H9 (cell line): ENCODE results near the gene ZDHHC11. TPM values are rescaled to one million over a fixed set of nuclear protein-coding genes. Genes with fewer than 3 reads are reported as not detected.

Experiments
- DNase-seq: peaks from one replicate; pipeline ENCODE4 v3.0.0-alpha.2; 2017
- H2AFZ ChIP-seq: one replicate; pipeline ENCODE4 v1.6.1; 2013; ENCODE audit warnings: mild to moderate bottlenecking, low read length, control low read depth, moderate library complexity
- H2AK5ac ChIP-seq: 2 replicates; pipeline ENCODE4 v1.6.1; 2013; ENCODE audit warnings: low read length, control low read depth, mixed read lengths; ENCODE audit not compliant: insufficient read length
- H2BK120ac ChIP-seq: one replicate; pipeline ENCODE4 v1.6.1; 2013; ENCODE audit warnings: low read depth, mild to moderate bottlenecking, low read length, control low read depth, inconsistent platforms; ENCODE audit not compliant: poor library complexity, severe bottlenecking
- H2BK12ac ChIP-seq: 2 replicates; pipeline ENCODE4 v1.6.1; 2013; ENCODE audit warnings: low read length, control low read depth, mixed read lengths, low read depth; ENCODE audit not compliant: insufficient read length
- H2BK15ac ChIP-seq: 2 replicates; pipeline ENCODE4 v1.6.1; 2013; ENCODE audit warnings: low read depth, low read length, control low read depth
- H2BK20ac ChIP-seq: one replicate; pipeline ENCODE4 v1.6.1; 2013; ENCODE audit warnings: low read depth, mild to moderate bottlenecking, low read length, control low read depth, inconsistent platforms; ENCODE audit not compliant: poor library complexity, severe bottlenecking
- H2BK5ac ChIP-seq: 2 replicates; pipeline ENCODE4 v1.6.1; 2013; ENCODE audit warnings: low read length, control low read depth, mixed read lengths; ENCODE audit not compliant: insufficient read length
- H3K14ac ChIP-seq: 2 replicates; pipeline ENCODE4 v1.6.1; 2013; ENCODE audit warnings: low read length, control low read depth; ENCODE audit not compliant: insufficient read depth
- H3K18ac ChIP-seq: 2 replicates; pipeline ENCODE4 v1.6.1; 2013; ENCODE audit warnings: low read depth, mild to moderate bottlenecking, mixed read lengths, low read length, control low read depth; ENCODE audit not compliant: insufficient read length
- H3K23ac ChIP-seq: 2 replicates; pipeline ENCODE4 v1.6.1; 2013; ENCODE audit warnings: low read length, control low read depth, mixed read lengths, low read depth; ENCODE audit not compliant: insufficient read length
- H3K23me2 ChIP-seq: 2 replicates; pipeline ENCODE4 v1.6.1; 2013; ENCODE audit warnings: low read depth, mild to moderate bottlenecking, mixed read lengths, low read length, control low read depth; ENCODE audit not compliant: insufficient read length, poor library complexity, severe bottlenecking
- H3K27ac ChIP-seq: 2 replicates; pipeline ENCODE4 v1.5.1; 2013; ENCODE audit warnings: low read length, control low read depth, mixed read lengths, low read depth; ENCODE audit not compliant: insufficient read length
- H3K27me3 ChIP-seq: 2 replicates; pipeline ENCODE4 v1.6.1; 2013; ENCODE audit warnings: low read length, control low read depth, inconsistent platforms; ENCODE audit not compliant: insufficient read depth
- H3K4ac ChIP-seq: 2 replicates; pipeline ENCODE4 v1.6.1; 2013; ENCODE audit warnings: low read depth, mild to moderate bottlenecking, control low read depth, inconsistent platforms, low read length, moderate library complexity
- H3K4me1 ChIP-seq: 2 replicates; pipeline ENCODE4 v1.6.1; 2013; ENCODE audit warnings: low read length, control low read depth, inconsistent platforms; ENCODE audit not compliant: insufficient read depth
- H3K4me2 ChIP-seq: 2 replicates; pipeline ENCODE4 v1.6.1; 2013; ENCODE audit warnings: low read length, control low read depth, mixed read lengths; ENCODE audit not compliant: insufficient read length, insufficient read depth
- H3K56ac ChIP-seq: 2 replicates; pipeline ENCODE4 v1.6.1; 2013; ENCODE audit warnings: low read depth, mild to moderate bottlenecking, mixed read lengths, low read length, control low read depth; ENCODE audit not compliant: insufficient read length
- H3K79me1 ChIP-seq: 2 replicates; pipeline ENCODE4 v1.6.1; 2013; ENCODE audit warnings: low read depth, mild to moderate bottlenecking, moderate library complexity, low read length, control low read depth, inconsistent platforms; ENCODE audit not compliant: insufficient read depth, poor library complexity, severe bottlenecking
- H3K79me2 ChIP-seq: 2 replicates; pipeline ENCODE4 v1.6.1; 2013; ENCODE audit warnings: low read length, control low read depth, inconsistent platforms; ENCODE audit not compliant: insufficient read depth
- H3K9ac ChIP-seq: 2 replicates; pipeline ENCODE4 v1.6.1; 2013; ENCODE audit warnings: low read length, control low read depth, mixed read lengths; ENCODE audit not compliant: insufficient read length; ENCODE audit errors: extremely low read depth
- H3K9me3 ChIP-seq: one replicate; pipeline ENCODE4 v1.6.1; 2013; ENCODE audit warnings: low read depth, low read length, inconsistent platforms; ENCODE audit not compliant: control insufficient read depth
- H3T11ph ChIP-seq: one replicate; pipeline ENCODE4 v1.6.1; 2013; ENCODE audit warnings: mild to moderate bottlenecking, low read length, control low read depth, inconsistent platforms
- H4K20me1 ChIP-seq: one replicate; pipeline ENCODE4 v1.6.1; 2013; ENCODE audit not compliant: control insufficient read depth, insufficient read length, insufficient read depth
- H4K5ac ChIP-seq: 2 replicates; pipeline ENCODE4 v1.6.1; 2013; ENCODE audit warnings: low read depth, mild to moderate bottlenecking, mixed read lengths, low read length, control low read depth; ENCODE audit not compliant: insufficient read length
- H4K8ac ChIP-seq: replicated peaks from 2 replicates; pipeline ENCODE4 v1.6.1; 2013; ENCODE audit warnings: low read length, control low read depth, mixed read lengths, low read depth; ENCODE audit not compliant: insufficient read length
- H4K91ac ChIP-seq: 2 replicates; pipeline ENCODE4 v1.6.1; 2013; ENCODE audit warnings: low read depth, mild to moderate bottlenecking, moderate library complexity, mixed read lengths, low read length, control low read depth; ENCODE audit not compliant: insufficient read length
- H3K27ac Mint-ChIP-seq, 3 experiments: 2 replicates in 2 of 3; 3 replicates in 1 of 3; pipeline ENCODE4 v1.8.0; 2020 to 2021; ENCODE audit warnings: mixed read lengths in 3 of 3, mild to moderate bottlenecking in 1 of 3, moderate library complexity in 1 of 3
- H3K27me3 Mint-ChIP-seq: 2 replicates; pipeline ENCODE4 v1.8.0; 2021; ENCODE audit warnings: low read depth, mild to moderate bottlenecking, moderate library complexity, mixed read lengths
- H3K36me3 Mint-ChIP-seq, 3 experiments: 2 replicates in 2 of 3; 3 replicates in 1 of 3; pipeline ENCODE4 v1.8.0; 2020 to 2021; ENCODE audit warnings: low read depth in 3 of 3, mixed read lengths in 3 of 3; ENCODE audit not compliant: insufficient read depth in 1 of 3
- H3K4me1 Mint-ChIP-seq, 2 experiments: 2 replicates each; pipeline ENCODE4 v1.8.0; 2020; ENCODE audit warnings: mixed read lengths in 2 of 2
- H3K4me3 Mint-ChIP-seq, 2 experiments: 2 replicates in 1 of 2; 3 replicates in 1 of 2; pipeline ENCODE4 v1.8.0; 2020 to 2021; ENCODE audit warnings: mild to moderate bottlenecking in 2 of 2, mixed read lengths in 2 of 2, moderate library complexity in 1 of 2
- H3K9me3 Mint-ChIP-seq, 2 experiments: 2 replicates in 1 of 2; 3 replicates in 1 of 2; pipeline ENCODE4 v1.8.0; 2020; ENCODE audit warnings: mild to moderate bottlenecking in 2 of 2, mixed read lengths in 2 of 2, moderate library complexity in 1 of 2
- WGBS: extraction: QIAGEN DNeasy Blood & Tissue Kit; methylation state at CpG from one replicate; pipeline ENCODE4 v1.1.7; 2013; ENCODE audit warnings: missing lambda C conversion rate, low lambda C conversion rate, mixed read lengths; ENCODE audit not compliant: insufficient read length; ENCODE audit errors: extremely low coverage; 5-methylcytosine and 5-hydroxymethylcytosine counted together
- total RNA-seq: library from RNA; stranded (reverse); gene quantifications from 2 replicates; pipeline ENCODE4 v1.2.1, GENCODE V29; 2021
- TF ChIP-seq, protein P1 (sequence below): fragments of 200-600 bp; sonication (generic); conservative IDR thresholded peaks from 3 replicates; pipeline ENCODE4 v1.8.0; 2021; ENCODE audit warnings: antibody characterized with exemption, mild to moderate bottlenecking

Gene ZDHHC11
- total RNA-seq, 1 experiment from 2014 or later: 37.6 TPM

- Histone ChIP-seq H4K91ac (no peak overlapping the region), H3K18ac (no peak overlapping the region), H2BK12ac (no peak overlapping the region), H2BK20ac (no peak overlapping the region), H2BK5ac (no peak overlapping the region), H3T11ph (no peak overlapping the region), H2AK5ac (no peak overlapping the region), H2BK15ac (no peak overlapping the region), H3K27me3 (no peaks in the 10 kb centered on the region), H3K23ac (no peak overlapping the region), H3K79me2 (no peaks in the 10 kb centered on the region), H3K27ac (no peak overlapping the region), H3K9me3 (no peaks in the 10 kb centered on the region), H2AFZ (no peak overlapping the region), H3K4me2 (no peak overlapping the region), H3K23me2 (no peaks in the 10 kb centered on the region), H3K79me1 (no peaks in the 10 kb centered on the region), H3K9ac (no peak overlapping the region), H4K20me1 (peaks cover 2% of the 10 kb centered on the region), H2BK120ac (no peak overlapping the region), H3K4ac (no peak overlapping the region), H4K8ac (no peak overlapping the region), H4K5ac (no peak overlapping the region), H3K14ac (no peak overlapping the region), H3K56ac (no peak overlapping the region), H3K4me1 (no peaks in the 10 kb centered on the region)
- Mint-ChIP-seq H3K9me3 (no peaks in the 10 kb centered on the region), H3K36me3 (peaks cover 40 to 83% (median 55%) of the 10 kb centered on the region in 3 experiments; a peak in 6 of 7 replicates), H3K27me3 (no peaks in the 10 kb centered on the region), H3K4me1 (peaks cover 0 to 6% of the 10 kb centered on the region in 2 experiments; a peak in 3 of 4 replicates), H3K4me3 (no peak overlapping the region), H3K27ac (no peak overlapping the region)
- WGBS: no CpG with 5 or more reads among the region's 24 CpGs
- no peak for DNase-seq
- TF ChIP-seq, protein P1, sequence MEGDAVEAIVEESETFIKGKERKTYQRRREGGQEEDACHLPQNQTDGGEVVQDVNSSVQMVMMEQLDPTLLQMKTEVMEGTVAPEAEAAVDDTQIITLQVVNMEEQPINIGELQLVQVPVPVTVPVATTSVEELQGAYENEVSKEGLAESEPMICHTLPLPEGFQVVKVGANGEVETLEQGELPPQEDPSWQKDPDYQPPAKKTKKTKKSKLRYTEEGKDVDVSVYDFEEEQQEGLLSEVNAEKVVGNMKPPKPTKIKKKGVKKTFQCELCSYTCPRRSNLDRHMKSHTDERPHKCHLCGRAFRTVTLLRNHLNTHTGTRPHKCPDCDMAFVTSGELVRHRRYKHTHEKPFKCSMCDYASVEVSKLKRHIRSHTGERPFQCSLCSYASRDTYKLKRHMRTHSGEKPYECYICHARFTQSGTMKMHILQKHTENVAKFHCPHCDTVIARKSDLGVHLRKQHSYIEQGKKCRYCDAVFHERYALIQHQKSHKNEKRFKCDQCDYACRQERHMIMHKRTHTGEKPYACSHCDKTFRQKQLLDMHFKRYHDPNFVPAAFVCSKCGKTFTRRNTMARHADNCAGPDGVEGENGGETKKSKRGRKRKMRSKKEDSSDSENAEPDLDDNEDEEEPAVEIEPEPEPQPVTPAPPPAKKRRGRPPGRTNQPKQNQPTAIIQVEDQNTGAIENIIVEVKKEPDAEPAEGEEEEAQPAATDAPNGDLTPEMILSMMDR: no peak
These were observed 14.4 kb upstream of the ZDHHC11 start for GRCh38 chr5:865168-865521.
